H1 (cell line): ENCODE results near the gene DSCAM. TPM values are rescaled to one million over a fixed set of nuclear protein-coding genes. Genes with fewer than 3 reads are reported as not detected.

Experiments used
- CTCF ChIA-PET: fragments of 300-600 bp; sonication (Branson Sonifier 250); formaldehyde crosslinking; loops from one replicate; lab custom pipeline; 2021; ENCODE audit not compliant: partially characterized antibody; lab: Charles Lee
- POLR2A ChIA-PET: fragments of 300-600 bp; sonication (Branson Sonifier 250); formaldehyde crosslinking; loops from one replicate; lab custom pipeline; 2021; ENCODE audit warnings: inconsistent platforms; ENCODE audit not compliant: partially characterized antibody; lab: Charles Lee
- DNase-seq, 2 experiments: peaks; one replicate each; pipeline versions ENCODE4 v3.0.0 to v3.0.0-alpha.2; 2010 to 2022; ENCODE audit warnings: low spot score in 2 of 2, low read depth in 1 of 2, mixed read lengths in 1 of 2
- FAIRE-seq: peaks from 2 replicates; lab custom pipeline; 2011; peaks lifted over from hg19 to GRCh38; lab: Jason Lieb, UNC
- H2AFZ ChIP-seq: 2 replicates; pipeline ENCODE4 v1.8.1; 2012; ENCODE audit warnings: low read length, inconsistent platforms
- H2AK5ac ChIP-seq: 2 replicates; pipeline ENCODE4 v1.6.1; 2013; ENCODE audit warnings: low read depth, low read length
- H2BK120ac ChIP-seq: replicated peaks from 2 replicates; pipeline ENCODE3; 2013; ENCODE audit warnings: low read depth, low read length, inconsistent platforms
- H2BK12ac ChIP-seq: 2 replicates; pipeline ENCODE4 v1.6.1; 2013; ENCODE audit warnings: low read depth, low read length
- H2BK15ac ChIP-seq: 2 replicates; pipeline ENCODE4 v1.6.1; 2013; ENCODE audit warnings: low read length
- H2BK20ac ChIP-seq: 2 replicates; pipeline ENCODE4 v1.6.1; 2013; ENCODE audit warnings: low read length
- H2BK5ac ChIP-seq: 2 replicates; pipeline ENCODE4 v1.6.1; 2013; ENCODE audit warnings: low read depth, low read length
- H3K14ac ChIP-seq: 2 replicates; pipeline ENCODE4 v1.6.1; 2013; ENCODE audit warnings: inconsistent platforms; ENCODE audit not compliant: insufficient read length
- H3K18ac ChIP-seq: 2 replicates; pipeline ENCODE4 v1.6.1; 2013; ENCODE audit warnings: low read length; ENCODE audit errors: extremely low read depth
- H3K23ac ChIP-seq: 2 replicates; pipeline ENCODE4 v1.6.1; 2013; ENCODE audit warnings: inconsistent platforms; ENCODE audit not compliant: insufficient read length
- H3K23me2 ChIP-seq: 2 replicates; pipeline ENCODE4 v1.6.1; 2013; ENCODE audit warnings: low read depth, low read length
- H3K27ac ChIP-seq: 2 replicates; pipeline ENCODE4 v1.6.1; 2011; ENCODE audit warnings: low read depth, low read length, inconsistent platforms
- H3K27me3 ChIP-seq, 4 experiments: replicated peaks in 1 of 4; 1 replicate in 1 of 4; 2 replicates in 3 of 4; pipeline versions ENCODE4 v1.6.1 to v1.8.1; 2011 to 2013; ENCODE audit warnings: low read length in 3 of 4, mild to moderate bottlenecking in 3 of 4, inconsistent platforms in 2 of 4, mixed read lengths in 2 of 4, moderate library complexity in 1 of 4; ENCODE audit not compliant: control insufficient read depth in 3 of 4, insufficient read depth in 3 of 4; ENCODE audit errors: extremely low read depth in 1 of 4
- H3K36me3 ChIP-seq, 4 experiments: 2 replicates each; pipeline versions ENCODE4 v1.6.1 to v1.8.1; 2011 to 2013; ENCODE audit warnings: mild to moderate bottlenecking in 4 of 4, low read length in 3 of 4, moderate library complexity in 2 of 4, control low read depth in 1 of 4, inconsistent platforms in 1 of 4; ENCODE audit not compliant: insufficient read depth in 4 of 4, control insufficient read depth in 2 of 4
- H3K4ac ChIP-seq: replicated peaks from 2 replicates; pipeline ENCODE3; 2013; ENCODE audit warnings: low read length, low read depth, mixed read lengths, inconsistent platforms; ENCODE audit not compliant: insufficient read length
- H3K4me1 ChIP-seq, 4 experiments: replicated peaks in 1 of 4; 1 replicate in 1 of 4; 2 replicates in 3 of 4; pipeline versions ENCODE4 v1.6.1 to v1.8.1; 2011 to 2013; ENCODE audit warnings: low read length in 3 of 4, inconsistent platforms in 2 of 4, mixed read lengths in 1 of 4; ENCODE audit not compliant: insufficient read depth in 4 of 4, control insufficient read depth in 3 of 4
- H3K4me2 ChIP-seq, 2 experiments: 2 replicates each; pipeline versions ENCODE4 v1.6.1 to v1.8.1; 2011 to 2013; ENCODE audit warnings: low read depth in 2 of 2, low read length in 2 of 2, control low read depth in 1 of 2, inconsistent platforms in 1 of 2, mild to moderate bottlenecking in 1 of 2; ENCODE audit not compliant: insufficient read depth in 1 of 2
- H3K4me3 ChIP-seq, 4 experiments: fragments of 200-600, 300-600 bp in 1 of 4; sonication (generic), shearing (Covaris generic), sonication (Bioruptor Twin) in 1 of 4; 2 replicates each; pipeline versions ENCODE4 v1.5.1 to v1.8.1; 2011 to 2016; ENCODE audit warnings: low read length in 4 of 4, low read depth in 3 of 4, control low read depth in 2 of 4, inconsistent platforms in 2 of 4, mild to moderate bottlenecking in 2 of 4, mixed read lengths in 1 of 4, moderate library complexity in 1 of 4; ENCODE audit not compliant: insufficient read depth in 2 of 4; ENCODE audit errors: extremely low read depth in 1 of 4
- H3K56ac ChIP-seq: replicated peaks from 2 replicates; pipeline ENCODE3; 2013; ENCODE audit warnings: low read depth, mild to moderate bottlenecking, mixed read lengths, low read length, inconsistent platforms; ENCODE audit not compliant: insufficient read length
- H3K79me1 ChIP-seq: 2 replicates; pipeline ENCODE4 v1.6.1; 2013; ENCODE audit warnings: low read depth, low read length, control low read depth
- H3K79me2 ChIP-seq, 2 experiments: 2 replicates each; pipeline versions ENCODE4 v1.6.1 to v1.8.1; 2012 to 2013; ENCODE audit warnings: low read length in 2 of 2, mild to moderate bottlenecking in 2 of 2, inconsistent platforms in 1 of 2; ENCODE audit not compliant: insufficient read depth in 2 of 2, control insufficient read depth in 1 of 2
- H3K9ac ChIP-seq, 4 experiments: replicated peaks in 1 of 4; 1 replicate in 1 of 4; 2 replicates in 3 of 4; pipeline versions ENCODE4 v1.6.1 to v1.8.1; 2011 to 2013; ENCODE audit warnings: low read depth in 3 of 4, low read length in 3 of 4, control low read depth in 2 of 4, mild to moderate bottlenecking in 2 of 4, moderate library complexity in 2 of 4, inconsistent platforms in 1 of 4; ENCODE audit errors: extremely low read depth in 1 of 4
- H3K9me3 ChIP-seq, 2 experiments: 2 replicates each; pipeline versions ENCODE4 v1.6.1 to v1.8.1; 2012 to 2013; ENCODE audit warnings: mild to moderate bottlenecking in 2 of 2, moderate library complexity in 2 of 2, control low read depth in 1 of 2, inconsistent platforms in 1 of 2, low read depth in 1 of 2, low read length in 1 of 2, mixed read lengths in 1 of 2; ENCODE audit not compliant: insufficient read depth in 2 of 2
- H4K20me1 ChIP-seq, 2 experiments: replicated peaks in 1 of 2; 2 replicates each; pipeline versions ENCODE3 to v1.8.1; 2011 to 2013; ENCODE audit warnings: inconsistent platforms in 2 of 2, low read length in 2 of 2, mild to moderate bottlenecking in 1 of 2; ENCODE audit not compliant: insufficient read depth in 2 of 2, control insufficient read depth in 1 of 2
- H4K5ac ChIP-seq: 2 replicates; pipeline ENCODE4 v1.6.1; 2013; ENCODE audit warnings: low read length, low read depth, mixed read lengths, inconsistent platforms; ENCODE audit not compliant: insufficient read length
- H4K8ac ChIP-seq: 2 replicates; pipeline ENCODE4 v1.8.0; 2013; ENCODE audit warnings: mild to moderate bottlenecking, moderate library complexity, low read length, inconsistent platforms; ENCODE audit not compliant: insufficient read depth; ENCODE audit errors: extremely low read depth
- H4K91ac ChIP-seq: replicated peaks from 2 replicates; pipeline ENCODE3; 2013; ENCODE audit warnings: low read length, mixed read lengths, inconsistent platforms; ENCODE audit not compliant: insufficient read length
- BRCA1 ChIP-seq: IDR thresholded peaks from 2 replicates; pipeline ENCODE4 v1.6.1; 2012; ENCODE audit warnings: low read depth, low read length, improper control_type of control experiment
- CTCF ChIP-seq, 3 experiments: IDR thresholded peaks; 1 replicate in 2 of 3; 2 replicates in 1 of 3; pipeline versions ENCODE4 v1.5.1 to v1.6.1; 2011; ENCODE audit warnings: low read length in 3 of 3, mild to moderate bottlenecking in 3 of 3, inconsistent platforms in 2 of 3, low read depth in 1 of 3, moderate library complexity in 1 of 3; ENCODE audit not compliant: insufficient read depth in 1 of 3; ENCODE audit errors: control extremely low read depth in 1 of 3
- JUN ChIP-seq: IDR thresholded peaks from 2 replicates; pipeline ENCODE4 v1.6.1; 2011; ENCODE audit warnings: low read depth, mild to moderate bottlenecking, improper control_type of control experiment, low read length
- POLR2AphosphoS5 ChIP-seq: IDR thresholded peaks from 2 replicates; pipeline ENCODE4 v1.6.1; 2011; ENCODE audit warnings: low read depth, low read length
- POU5F1 ChIP-seq: IDR thresholded peaks from 2 replicates; pipeline ENCODE4 v1.6.1; 2011; ENCODE audit warnings: low read depth, mild to moderate bottlenecking, low read length, moderate library complexity
- SAP30 ChIP-seq: fragments of 300-600 bp; sonication (generic); IDR thresholded peaks from 2 replicates; pipeline ENCODE4 v1.7.1; 2012; ENCODE audit warnings: low read length, moderate library complexity, mild to moderate bottlenecking, inconsistent platforms; ENCODE audit not compliant: insufficient read depth, insufficient replicate concordance
- SP1 ChIP-seq: IDR thresholded peaks from 2 replicates; pipeline ENCODE4 v1.6.1; 2011; ENCODE audit warnings: low read depth, low read length
- TBP ChIP-seq: IDR thresholded peaks from 2 replicates; pipeline ENCODE4 v1.6.1; 2011; ENCODE audit warnings: low read depth, low read length, improper control_type of control experiment
- TCF12 ChIP-seq: IDR thresholded peaks from 2 replicates; pipeline ENCODE4 v1.6.1; 2011; ENCODE audit warnings: low read depth, mild to moderate bottlenecking, low read length
- USF2 ChIP-seq: IDR thresholded peaks from 2 replicates; pipeline ENCODE4 v1.6.1; 2011; ENCODE audit warnings: low read length, improper control_type of control experiment
- YY1 ChIP-seq: IDR thresholded peaks from 2 replicates; pipeline ENCODE4 v1.6.1; 2011; ENCODE audit warnings: low read depth, mild to moderate bottlenecking, low read length
- ZNF274 ChIP-seq: IDR thresholded peaks from 2 replicates; pipeline ENCODE4 v1.7.0; 2012; ENCODE audit warnings: low read length, borderline replicate concordance; ENCODE audit errors: extremely low read depth
- WGBS, 2 experiments: shearing (Covaris generic) in 1 of 2; methylation state at CpG; one replicate each; pipeline versions ENCODE4 v1.1.6 to v1.1.7; 2013 to 2015; ENCODE audit warnings: low lambda C conversion rate in 2 of 2, mixed read lengths in 2 of 2, inconsistent platforms in 1 of 2, low coverage in 1 of 2, missing lambda C conversion rate in 1 of 2; ENCODE audit not compliant: insufficient replicate concordance in 2 of 2, insufficient coverage in 1 of 2, insufficient read length in 1 of 2; ENCODE audit errors: extremely low coverage in 1 of 2, missing lambda C conversion rate in 1 of 2; 5-methylcytosine and 5-hydroxymethylcytosine counted together
- polyA plus RNA-seq, 7 experiments: library from polyadenylated mRNA; depleted of rRNA in 3 of 7; stranded (reverse) in 5 of 7; unstranded in 2 of 7; fragments of >200 nt in 5 of 7; fragments of 200-250 nt in 2 of 7; gene quantifications; 1 replicate in 5 of 7; 2 replicates in 1 of 7; 4 replicates in 1 of 7; pipeline versions ENCODE4 v1.2.1 to v1.2.3, GENCODE V29; 2011 to 2013; ENCODE audit warnings: missing spikeins in 2 of 7, mixed read lengths in 2 of 7
- total RNA-seq: library from RNA; stranded (reverse); fragmentation: NEBNext Ultra II Directional; extraction: Animal tissue kit (Norgen Biotek cat#: 25700); gene quantifications from 2 replicates; pipeline ENCODE4 v1.2.1, GENCODE V29; 2021

The DSCAM gene
- total and polyA plus RNA-seq, 2 of the 8 experiments (the other 6 are each of a cell fraction or from before 2014, with no cell fraction given) = 0.02 to 0.15 TPM

GRCh38 chr21:40830836-40831235 lies 16.1 kb downstream of the DSCAM start:
- FAIRE-seq = no peak
- no peak for DNase-seq
- CTCF ChIA-PET = interaction anchor here (0.9 to 1.7 kb wide), 4 partner anchors 12 to 223 kb away, joined by 3 to 5 read pairs (median 3); partner anchors contain the start of gene DSCAM
- no peak for TF ChIP-seq YY1
- TF ChIP-seq CTCF (IDR thresholded peaks at IDR 0.05; ENCODE audit: control extremely low read depth in 1 of 3, insufficient read depth in 1 of 3, low read depth in 1 of 3, low read length in 3 of 3) = no peak
- TF ChIP-seq POLR2AphosphoS5 = no peak
- no peak for TF ChIP-seq ZNF274
- TF ChIP-seq JUN = no peak
- no peak for TF ChIP-seq POU5F1
- no peak for TF ChIP-seq SP1
- no peak for TF ChIP-seq TBP
- TF ChIP-seq TCF12 = no peak
- no peak for TF ChIP-seq SAP30
- no peak for TF ChIP-seq USF2
- no peak for TF ChIP-seq BRCA1

More at GRCh38 chr21:40830836-40831235, 16.1 kb downstream of the DSCAM start:
- no peak overlapping the region for H3K4me3 ChIP-seq
- no peak overlapping the region for H2BK5ac ChIP-seq
- no peak overlapping the region for H3K27ac ChIP-seq
- H3K9me3 ChIP-seq = no peaks in the 10 kb centered on the region
- no peak overlapping the region for H2BK12ac ChIP-seq
- H3K18ac ChIP-seq = no peak overlapping the region
- H3K14ac ChIP-seq = no peak overlapping the region
- H2AK5ac ChIP-seq = no peak overlapping the region
- no peaks in the 10 kb centered on the region for H4K20me1 ChIP-seq
- no peak overlapping the region for H3K4ac ChIP-seq
- H2BK120ac ChIP-seq = no peak overlapping the region
- no peak overlapping the region for H4K8ac ChIP-seq
- no peaks in the 10 kb centered on the region for H3K36me3 ChIP-seq
- no peaks in the 10 kb centered on the region for H3K23me2 ChIP-seq
- no peak overlapping the region for H3K9ac ChIP-seq
- POLR2A ChIA-PET = no interaction called here
- H3K4me2 ChIP-seq = no peak overlapping the region
- no peak overlapping the region for H3K56ac ChIP-seq
- no peaks in the 10 kb centered on the region for H3K79me1 ChIP-seq
- H3K79me2 ChIP-seq = no peaks in the 10 kb centered on the region
- no peak overlapping the region for H3K23ac ChIP-seq
- no peaks in the 10 kb centered on the region for H3K27me3 ChIP-seq
- H2BK15ac ChIP-seq = no peak overlapping the region
- no peak overlapping the region for H4K5ac ChIP-seq
- no peak overlapping the region for H4K91ac ChIP-seq
- H3K4me1 ChIP-seq = no peaks in the 10 kb centered on the region
- WGBS, 2 experiments = 81% methylated on average over 4 of the region's 4 CpGs; no CpG with 5 or more reads in 1 of the 2 experiments
- H2BK20ac ChIP-seq = no peak overlapping the region
- H2AFZ ChIP-seq = no peak overlapping the region
